Pulmonary artery endothelial cell (primary cell): ENCODE data around the gene MAT1A. TPM values are rescaled to one million over a fixed set of nuclear protein-coding genes. Genes with fewer than 3 reads are reported as not detected.
"Not testable (repeated sequence)": the region's sequence is repeated elsewhere in the genome, so short reads cannot be mapped to it uniquely, and the experiment has no call there.

Experiments used
- DNase-seq: peaks from one replicate; pipeline ENCODE4 v3.0.0-alpha.2; 2011; ENCODE audit warnings: low read depth, low spot score
- total RNA-seq: library from RNA; depleted of rRNA; stranded (reverse); fragments of >200 nt; gene quantifications from 2 replicates; pipeline ENCODE4 v1.2.3, GENCODE V29; 2014

The MAT1A gene
- total RNA-seq, 1 donor from 2014 or later: not detected

GRCh38 chr10:80265740-80266512, 23.5 kb downstream of the MAT1A start:
- no peak for DNase-seq

GRCh38 chr10:80264081-80265056, 25.1 kb downstream of the MAT1A start:
- DNase-seq: no peak

GRCh38 chr10:80261316-80262030, 28.0 kb downstream of the MAT1A start:
- DNase-seq: no peak

- DNase-seq: no peak
These were observed 28.9 kb downstream of the MAT1A start for GRCh38 chr10:80260295-80261243.

GRCh38 chr10:80259405-80259871, 30.0 kb downstream of the MAT1A start:
- no peak for DNase-seq

- not testable (repeated sequence) for DNase-seq
These were observed 32.7 kb downstream of the MAT1A start for GRCh38 chr10:80256798-80257197.

GRCh38 chr10:80254726-80255125, 34.7 kb downstream of the MAT1A start:
- DNase-seq: not testable (repeated sequence)

GRCh38 chr10:80253963-80254271, 35.5 kb downstream of the MAT1A start:
- DNase-seq: not testable (repeated sequence)

GRCh38 chr10:80253266-80253962, 36.0 kb downstream of the MAT1A start:
- no peak for DNase-seq

- no peak for DNase-seq
These were observed 37.1 kb downstream of the MAT1A start for GRCh38 chr10:80252296-80252887.

GRCh38 chr10:80251703-80252280, 37.7 kb downstream of the MAT1A start:
- DNase-seq: not testable (repeated sequence)

GRCh38 chr10:80250399-80250798, 39.1 kb downstream of the MAT1A start:
- DNase-seq: not testable (repeated sequence)

- DNase-seq: not testable (repeated sequence)
These were observed 39.6 kb downstream of the MAT1A start for GRCh38 chr10:80249906-80250305.

- DNase-seq: not testable (repeated sequence)
These were observed 41.8 kb downstream of the MAT1A start for GRCh38 chr10:80247611-80248010.

GRCh38 chr10:80244371-80244770, 45.1 kb downstream of the MAT1A start:
- not testable (repeated sequence) for DNase-seq

- DNase-seq: not testable (repeated sequence)
These were observed 47.1 kb downstream of the MAT1A start for GRCh38 chr10:80242341-80242740.

GRCh38 chr10:80236457-80236856, 53.0 kb downstream of the MAT1A start:
- DNase-seq: not testable (repeated sequence)

- DNase-seq: not testable (repeated sequence)
These were observed 54.9 kb downstream of the MAT1A start for GRCh38 chr10:80234331-80235235.
